Liver (tissue), 9 donors: ENCODE results near the gene WDR82. TPM values are rescaled to one million over a fixed set of nuclear protein-coding genes. Genes with fewer than 3 reads are reported as not detected.

ENCODE experiments used
- DNase-seq: peaks from one replicate; pipeline ENCODE4 v3.0.0-alpha.2; 2017; ENCODE audit warnings: low spot score
- H3K27ac ChIP-seq, 2 donors: one replicate each; pipeline ENCODE4 v1.7.0; 2013; ENCODE audit warnings: inconsistent platforms in 2 of 2, low read length in 2 of 2, control low read depth in 1 of 2, low read depth in 1 of 2, mild to moderate bottlenecking in 1 of 2
- H3K27me3 ChIP-seq, 4 donors: one replicate each; pipeline versions ENCODE4 v1.6.1 to v1.7.0; 2013; ENCODE audit warnings: low read length in 3 of 4, inconsistent platforms in 1 of 4, mild to moderate bottlenecking in 1 of 4, moderate library complexity in 1 of 4; ENCODE audit not compliant: control insufficient read depth in 4 of 4, insufficient read depth in 4 of 4
- H3K36me3 ChIP-seq, 4 donors: one replicate each; pipeline versions ENCODE4 v1.6.1 to v1.7.0; 2013; ENCODE audit warnings: low read length in 3 of 4, mild to moderate bottlenecking in 3 of 4, low read depth in 1 of 4, moderate library complexity in 1 of 4; ENCODE audit not compliant: control insufficient read depth in 4 of 4, insufficient read depth in 3 of 4
- H3K4me1 ChIP-seq, 4 donors: one replicate each; pipeline versions ENCODE4 v1.6.1 to v1.7.0; 2013; ENCODE audit warnings: low read length in 3 of 4, mild to moderate bottlenecking in 3 of 4, moderate library complexity in 1 of 4; ENCODE audit not compliant: control insufficient read depth in 4 of 4, insufficient read depth in 4 of 4
- H3K4me3 ChIP-seq, 3 donors: one replicate each; pipeline versions ENCODE4 v1.6.1 to v1.7.0; 2013; ENCODE audit warnings: low read length in 3 of 3, control low read depth in 1 of 3, low read depth in 1 of 3, mild to moderate bottlenecking in 1 of 3
- H3K9ac ChIP-seq, 2 donors: one replicate each; pipeline ENCODE4 v1.7.0; 2013; ENCODE audit warnings: low read length in 2 of 2, mild to moderate bottlenecking in 2 of 2, moderate library complexity in 2 of 2, control low read depth in 1 of 2, low read depth in 1 of 2
- H3K9me3 ChIP-seq, 4 donors: one replicate each; pipeline versions ENCODE4 v1.6.1 to v1.7.0; 2013; ENCODE audit warnings: low read length in 3 of 4; ENCODE audit not compliant: control insufficient read depth in 4 of 4
- ATF3 ChIP-seq: IDR thresholded peaks from 2 replicates; pipeline ENCODE4 v1.6.1; 2016; ENCODE audit warnings: antibody characterized with exemption
- CTCF ChIP-seq: fragments of 150-350 bp; IDR thresholded peaks from 2 replicates; pipeline ENCODE4 v1.5.1; 2017; ENCODE audit warnings: improper control_type of control experiment, low read depth, low read length; ENCODE audit not compliant: missing input control
- FOXA1 ChIP-seq: IDR thresholded peaks from 2 replicates; pipeline ENCODE4 v1.6.1; 2016; ENCODE audit warnings: antibody characterized with exemption
- GABPA ChIP-seq, 2 donors: IDR thresholded peaks in 1 of 2; conservative IDR thresholded peaks in 1 of 2; 2 replicates each; pipeline ENCODE4 v1.6.1; 2016; ENCODE audit warnings: antibody characterized with exemption in 2 of 2, mild to moderate bottlenecking in 1 of 2, moderate library complexity in 1 of 2
- HNF4A ChIP-seq, 2 donors: conservative IDR thresholded peaks; 2 replicates each; pipeline ENCODE4 v1.6.1; 2016; ENCODE audit warnings: antibody characterized with exemption in 2 of 2, mild to moderate bottlenecking in 2 of 2
- HNF4G ChIP-seq: IDR thresholded peaks from 2 replicates; pipeline ENCODE4 v1.6.1; 2016; ENCODE audit warnings: antibody characterized with exemption
- JUND ChIP-seq, 2 donors: IDR thresholded peaks; 2 replicates each; pipeline ENCODE4 v1.6.1; 2016; ENCODE audit warnings: antibody characterized with exemption in 2 of 2
- MAX ChIP-seq: IDR thresholded peaks from 2 replicates; pipeline ENCODE4 v1.6.1; 2016; ENCODE audit warnings: antibody characterized with exemption
- NR2F2 ChIP-seq: IDR thresholded peaks from 2 replicates; pipeline ENCODE4 v1.6.1; 2016; ENCODE audit warnings: antibody characterized with exemption
- RAD21 ChIP-seq, 2 donors: IDR thresholded peaks; 2 replicates each; pipeline ENCODE4 v1.6.1; 2016; ENCODE audit warnings: antibody characterized with exemption in 2 of 2, mild to moderate bottlenecking in 2 of 2
- REST ChIP-seq: IDR thresholded peaks from 2 replicates; pipeline ENCODE4 v1.6.1; 2016; ENCODE audit warnings: antibody characterized with exemption, mild to moderate bottlenecking
- RXRA ChIP-seq, 2 donors: IDR thresholded peaks; 2 replicates each; pipeline ENCODE4 v1.6.1; 2017 to 2018; ENCODE audit warnings: antibody characterized with exemption in 2 of 2, mild to moderate bottlenecking in 1 of 2
- SP1 ChIP-seq: IDR thresholded peaks from 2 replicates; pipeline ENCODE4 v1.6.1; 2018; ENCODE audit warnings: antibody characterized with exemption, mild to moderate bottlenecking
- TAF1 ChIP-seq: conservative IDR thresholded peaks from 2 replicates; pipeline ENCODE4 v1.6.1; 2016; ENCODE audit warnings: antibody characterized with exemption, mild to moderate bottlenecking
- YY1 ChIP-seq: IDR thresholded peaks from 2 replicates; pipeline ENCODE4 v1.6.1; 2016; ENCODE audit warnings: antibody characterized with exemption, mild to moderate bottlenecking
- WGBS: extraction: QIAGEN DNeasy Blood & Tissue Kit; methylation state at CpG from one replicate; pipeline ENCODE4 v1.1.7; 2013; 5-methylcytosine and 5-hydroxymethylcytosine counted together
- polyA plus RNA-seq, 2 donors: library from polyadenylated mRNA; stranded (reverse) in 1 of 2; unstranded in 1 of 2; fragments of 200-250 nt in 1 of 2; fragments of >200 nt in 1 of 2; fragmentation: Nextera tagmentation in 1 of 2; extraction: Ambion mirVana in 1 of 2; gene quantifications; one replicate each; pipeline versions ENCODE4 v1.2.1 to v1.2.3, GENCODE V29; 2013 to 2015
- total RNA-seq, 2 donors: library from RNA; depleted of rRNA; stranded (reverse); fragments of >200 nt; gene quantifications; one replicate each; pipeline ENCODE4 v1.2.3, GENCODE V29; 2014
- donor health status: healthy.
- donor health status: healthy.
- donor health status: healthy.
- donor health status: healthy.
- donor health status: healthy.

The WDR82 gene
- total and polyA plus RNA-seq, 4 donors, result 4.3 to 44.3 (median 25.5) TPM

- peaks cover 3 to 23% (median 14%) of the 10 kb centered on the region in 4 donors for H3K4me1 ChIP-seq
- no peak overlapping the region for H3K9ac ChIP-seq
- no peaks in the 10 kb centered on the region for H3K9me3 ChIP-seq
- peaks cover 0 to 20% (median 13%) of the 10 kb centered on the region in 4 donors for H3K36me3 ChIP-seq
- 83% methylated on average over 10 of the region's 10 CpGs for WGBS
- no peak for TF ChIP-seq GABPA (IDR thresholded peaks at IDR 0.05 in 1 of 2, conservative IDR thresholded peaks at IDR 0.05 in 1 of 2)
- TF ChIP-seq MAX, result no peak
- TF ChIP-seq ATF3, result no peak
- no peak for TF ChIP-seq NR2F2
- no peak overlapping the region for H3K4me3 ChIP-seq
- no peak overlapping the region for H3K27ac ChIP-seq
- H3K27me3 ChIP-seq, result no peaks in the 10 kb centered on the region
- DNase-seq, result no peak
Measured at GRCh38 chr3:52248816-52249547, 29.5 kb downstream of the WDR82 start.

GRCh38 chr3:52248165-52248541 is 30.3 kb downstream of the WDR82 start:
- Histone ChIP-seq H3K27ac (no peak overlapping the region), H3K9ac (no peak overlapping the region), H3K36me3 (peaks cover 0 to 14% (median 5%) of the 10 kb centered on the region in 4 donors), H3K4me1 (peaks cover 3 to 23% (median 14%) of the 10 kb centered on the region in 4 donors), H3K9me3 (no peaks in the 10 kb centered on the region), H3K27me3 (no peaks in the 10 kb centered on the region), H3K4me3 (no peak overlapping the region)
- TF ChIP-seq TAF1 (no peak), HNF4G (no peak), CTCF (no peak), ATF3 (no peak), FOXA1 (no peak), YY1 (no peak), RAD21 (IDR thresholded peaks at IDR 0.05) (no peak), JUND (IDR thresholded peaks at IDR 0.05) (no peak), RXRA (IDR thresholded peaks at IDR 0.05) (no peak), HNF4A (conservative IDR thresholded peaks at IDR 0.05) (no peak), REST (no peak), SP1 (no peak), GABPA (IDR thresholded peaks at IDR 0.05 in 1 of 2, conservative IDR thresholded peaks at IDR 0.05 in 1 of 2) (no peak)
- WGBS, result 96% methylated on average over 10 of the region's 10 CpGs
- DNase-seq, result no peak
